WTC11 (cell line): ENCODE data around the gene MTUS2. TPM values are rescaled to one million over a fixed set of nuclear protein-coding genes. Genes with fewer than 3 reads are reported as not detected.
A peak's percentile ranks its signal among the peaks of the same experiment; 100 is the strongest.

ENCODE experiments used
- ATAC-seq: fragments of 200-7000 bp; cut with Tn5 transposase; 2 replicates; pipeline ENCODE4 v1.10.0; 2021; ENCODE audit warnings: mild to moderate bottlenecking, moderate library complexity
- CTCF ChIA-PET: fragments of 300-600 bp; sonication (Branson Sonifier 250); formaldehyde crosslinking; loops from one replicate; lab custom pipeline; 2021; ENCODE audit warnings: antibody characterized with exemption; lab: Charles Lee
- POLR2A ChIA-PET: fragments of 350-600 bp; sonication (Branson Sonifier 250); formaldehyde crosslinking; loops from one replicate; lab custom pipeline; 2021; ENCODE audit warnings: antibody characterized with exemption; lab: Charles Lee
- DNase-seq: peaks from one replicate; pipeline ENCODE4 v3.0.0; 2021; ENCODE audit warnings: low spot score
- H3K27ac Mint-ChIP-seq: 2 replicates; pipeline ENCODE4 v1.8.0; 2021; ENCODE audit warnings: mixed read lengths
- H3K27me3 Mint-ChIP-seq: 2 replicates; pipeline ENCODE4 v1.8.0; 2021; ENCODE audit warnings: low read depth, mild to moderate bottlenecking, moderate library complexity, mixed read lengths
- H3K36me3 Mint-ChIP-seq: 2 replicates; pipeline ENCODE4 v1.8.0; 2021; ENCODE audit warnings: mixed read lengths
- H3K4me1 Mint-ChIP-seq: 2 replicates; pipeline ENCODE4 v1.8.0; 2022; ENCODE audit warnings: mixed read lengths
- H3K4me3 Mint-ChIP-seq: 2 replicates; pipeline ENCODE4 v1.8.0; 2021; ENCODE audit warnings: mild to moderate bottlenecking, moderate library complexity, mixed read lengths
- H3K9me3 Mint-ChIP-seq: 2 replicates; pipeline ENCODE4 v1.8.0; 2021; ENCODE audit warnings: mixed read lengths
- CREM ChIP-seq: sonication (generic); formaldehyde crosslinking; IDR thresholded peaks from 2 replicates; pipeline ENCODE4 v1.8.1; 2022; ENCODE audit warnings: mild to moderate bottlenecking, missing genetic modification reagents, moderate library complexity
- ELF4 ChIP-seq: sonication (generic); formaldehyde crosslinking; IDR thresholded peaks from 2 replicates; pipeline ENCODE4 v1.8.1; 2022; ENCODE audit warnings: low read depth, mild to moderate bottlenecking, moderate library complexity, missing genetic modification reagents
- EMX1 ChIP-seq: fragments of 250-450 bp; sonication (Bioruptor Pico); IDR thresholded peaks from 2 replicates; pipeline ENCODE4 v1.8.0; 2021; ENCODE audit warnings: mild to moderate bottlenecking
- GRHL2 ChIP-seq: fragments of 250-450 bp; sonication (Bioruptor Pico); IDR thresholded peaks from 2 replicates; pipeline ENCODE4 v1.8.0; 2022; ENCODE audit warnings: mild to moderate bottlenecking, moderate library complexity; ENCODE audit not compliant: insufficient replicate concordance, severe bottlenecking
- MXD4 ChIP-seq: fragments of 250-450 bp; sonication (Bioruptor Pico); IDR thresholded peaks from 2 replicates; pipeline ENCODE4 v1.8.0; 2021; ENCODE audit warnings: mild to moderate bottlenecking, moderate library complexity, borderline replicate concordance
- MYBL2 ChIP-seq: sonication (generic); formaldehyde crosslinking; IDR thresholded peaks from 2 replicates; pipeline ENCODE4 v1.8.1; 2023; ENCODE audit warnings: mild to moderate bottlenecking, moderate library complexity, missing genetic modification reagents
- NFE2L1 ChIP-seq: sonication (generic); formaldehyde crosslinking; IDR thresholded peaks from 2 replicates; pipeline ENCODE4 v1.8.1; 2023; ENCODE audit warnings: missing genetic modification reagents
- NR2C2 ChIP-seq: sonication (generic); formaldehyde crosslinking; IDR thresholded peaks from 2 replicates; pipeline ENCODE4 v1.8.0; 2022; ENCODE audit warnings: mild to moderate bottlenecking, missing genetic modification reagents
- NR3C1 ChIP-seq: sonication (generic); formaldehyde crosslinking; conservative IDR thresholded peaks from 2 replicates; pipeline ENCODE4 v1.8.1; 2023; ENCODE audit warnings: low read depth, mild to moderate bottlenecking, missing genetic modification reagents
- OVOL2 ChIP-seq: fragments of 250-450 bp; sonication (Bioruptor Pico); IDR thresholded peaks from 2 replicates; pipeline ENCODE4 v1.9.0; 2021; ENCODE audit warnings: mild to moderate bottlenecking, borderline replicate concordance
- SMAD3 ChIP-seq: sonication (generic); formaldehyde crosslinking; IDR thresholded peaks from 2 replicates; pipeline ENCODE4 v1.8.0; 2022; ENCODE audit warnings: missing genetic modification reagents, mild to moderate bottlenecking, borderline replicate concordance
- SMAD4 ChIP-seq: sonication (generic); formaldehyde crosslinking; IDR thresholded peaks from 2 replicates; pipeline ENCODE4 v1.8.0; 2022; ENCODE audit warnings: mild to moderate bottlenecking, missing genetic modification reagents
- TCF7 ChIP-seq: sonication (generic); formaldehyde crosslinking; IDR thresholded peaks from 2 replicates; pipeline ENCODE4 v1.8.0; 2022; ENCODE audit warnings: mild to moderate bottlenecking, low read depth, missing genetic modification reagents, moderate library complexity
- ZNF121 ChIP-seq: sonication (generic); formaldehyde crosslinking; IDR thresholded peaks from 2 replicates; pipeline ENCODE4 v1.8.0; 2023; ENCODE audit warnings: missing genetic modification reagents
- ZNF263 ChIP-seq: sonication (generic); formaldehyde crosslinking; IDR thresholded peaks from 2 replicates; pipeline ENCODE4 v1.8.1; 2022; ENCODE audit warnings: low read depth, mild to moderate bottlenecking, moderate library complexity, missing genetic modification reagents
- ZNF317 ChIP-seq: sonication (generic); formaldehyde crosslinking; IDR thresholded peaks from 2 replicates; pipeline ENCODE4 v1.8.1; 2023; ENCODE audit warnings: low read depth, mild to moderate bottlenecking, moderate library complexity, missing genetic modification reagents, borderline replicate concordance
- ZNF423 ChIP-seq: fragments of 250-450 bp; sonication (Bioruptor Pico); IDR thresholded peaks from 2 replicates; pipeline ENCODE4 v2.1.2; 2022; ENCODE audit warnings: mild to moderate bottlenecking, moderate library complexity
- total RNA-seq: library from RNA; stranded (reverse); gene quantifications from 3 replicates; pipeline ENCODE4 v1.2.3, GENCODE V29; 2021
- TF ChIP-seq, protein P1 (sequence below): sonication (generic); formaldehyde crosslinking; IDR thresholded peaks from 2 replicates; pipeline ENCODE4 v1.8.0; 2022; ENCODE audit warnings: mild to moderate bottlenecking, missing genetic modification reagents
- TF ChIP-seq, protein P2 (sequence below): sonication (generic); formaldehyde crosslinking; IDR thresholded peaks from 2 replicates; pipeline ENCODE4 v1.8.0; 2022; ENCODE audit warnings: mild to moderate bottlenecking, missing genetic modification reagents
- TF ChIP-seq, protein P3 (sequence below): sonication (generic); formaldehyde crosslinking; IDR thresholded peaks from 2 replicates; pipeline ENCODE4 v1.8.1; 2022; ENCODE audit warnings: missing genetic modification reagents, borderline replicate concordance
- TF ChIP-seq, protein P4 (sequence below): sonication (generic); formaldehyde crosslinking; IDR thresholded peaks from 2 replicates; pipeline ENCODE4 v1.8.1; 2022; ENCODE audit warnings: mild to moderate bottlenecking, moderate library complexity, missing genetic modification reagents
- TF ChIP-seq, protein P5 (sequence below): sonication (generic); formaldehyde crosslinking; IDR thresholded peaks from 2 replicates; pipeline ENCODE4 v1.8.0; 2023; ENCODE audit warnings: missing genetic modification reagents, mild to moderate bottlenecking, borderline replicate concordance
- TF ChIP-seq, protein P6 (sequence below): fragments of 250-450 bp; sonication (Bioruptor Pico); conservative IDR thresholded peaks from 2 replicates; pipeline ENCODE4 v1.9.0; 2021; ENCODE audit warnings: mild to moderate bottlenecking
- TF ChIP-seq, protein P7 (sequence below): sonication (generic); formaldehyde crosslinking; IDR thresholded peaks from 2 replicates; pipeline ENCODE4 v1.8.1; 2023; ENCODE audit warnings: mild to moderate bottlenecking, missing genetic modification reagents

Gene MTUS2
- total RNA-seq, 1 experiment from 2014 or later, result 0.22 TPM

DNA sequence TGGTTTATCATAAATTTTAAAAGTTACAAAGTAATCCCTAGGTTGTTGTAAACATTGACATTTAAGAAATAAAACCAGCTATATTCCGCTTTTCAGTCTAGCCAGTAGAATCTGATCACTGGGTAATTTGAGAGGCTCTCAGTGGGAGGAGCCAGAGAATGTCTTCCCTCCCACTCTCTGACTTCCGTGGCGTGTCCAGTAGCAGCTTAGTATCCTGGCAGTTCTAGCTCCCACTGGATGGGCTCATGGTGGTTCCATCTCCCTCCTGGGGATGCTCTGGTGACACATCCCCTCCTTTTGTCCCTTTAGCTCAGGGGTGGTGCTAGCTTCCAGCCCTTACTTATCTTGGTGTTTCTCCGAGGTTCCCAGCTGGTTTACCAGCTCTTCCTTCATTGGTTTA, 34.5 kb downstream of the MTUS2 start:
- peak; percentile 20 for DNase-seq
- peaks cover 6% of the 10 kb centered on the region; the same call in 1 of the 2 replicates for H3K9me3 Mint-ChIP-seq
- ChIA-PET POLR2A (no interaction called here), CTCF (interaction anchor here (1.0 to 1.5 kb wide), 2 partner anchors 8 to 35 kb away, joined by 3 to 6 read pairs; partner anchors contain the start of gene MTUS2)
- no peak for TF ChIP-seq ELF4
- TF ChIP-seq ZNF263 (CRISPR knock-in tag), result no peak
- no peak for TF ChIP-seq NR2C2 (CRISPR knock-in tag)
- TF ChIP-seq, protein P1, sequence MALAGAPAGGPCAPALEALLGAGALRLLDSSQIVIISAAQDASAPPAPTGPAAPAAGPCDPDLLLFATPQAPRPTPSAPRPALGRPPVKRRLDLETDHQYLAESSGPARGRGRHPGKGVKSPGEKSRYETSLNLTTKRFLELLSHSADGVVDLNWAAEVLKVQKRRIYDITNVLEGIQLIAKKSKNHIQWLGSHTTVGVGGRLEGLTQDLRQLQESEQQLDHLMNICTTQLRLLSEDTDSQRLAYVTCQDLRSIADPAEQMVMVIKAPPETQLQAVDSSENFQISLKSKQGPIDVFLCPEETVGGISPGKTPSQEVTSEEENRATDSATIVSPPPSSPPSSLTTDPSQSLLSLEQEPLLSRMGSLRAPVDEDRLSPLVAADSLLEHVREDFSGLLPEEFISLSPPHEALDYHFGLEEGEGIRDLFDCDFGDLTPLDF (CRISPR knock-in tag), result no peak
- TF ChIP-seq, protein P2, sequence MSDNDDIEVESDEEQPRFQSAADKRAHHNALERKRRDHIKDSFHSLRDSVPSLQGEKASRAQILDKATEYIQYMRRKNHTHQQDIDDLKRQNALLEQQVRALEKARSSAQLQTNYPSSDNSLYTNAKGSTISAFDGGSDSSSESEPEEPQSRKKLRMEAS (CRISPR knock-in tag), result no peak
- no peak for TF ChIP-seq TCF7 (CRISPR knock-in tag)
- no peak for TF ChIP-seq EMX1
- TF ChIP-seq, protein P3, sequence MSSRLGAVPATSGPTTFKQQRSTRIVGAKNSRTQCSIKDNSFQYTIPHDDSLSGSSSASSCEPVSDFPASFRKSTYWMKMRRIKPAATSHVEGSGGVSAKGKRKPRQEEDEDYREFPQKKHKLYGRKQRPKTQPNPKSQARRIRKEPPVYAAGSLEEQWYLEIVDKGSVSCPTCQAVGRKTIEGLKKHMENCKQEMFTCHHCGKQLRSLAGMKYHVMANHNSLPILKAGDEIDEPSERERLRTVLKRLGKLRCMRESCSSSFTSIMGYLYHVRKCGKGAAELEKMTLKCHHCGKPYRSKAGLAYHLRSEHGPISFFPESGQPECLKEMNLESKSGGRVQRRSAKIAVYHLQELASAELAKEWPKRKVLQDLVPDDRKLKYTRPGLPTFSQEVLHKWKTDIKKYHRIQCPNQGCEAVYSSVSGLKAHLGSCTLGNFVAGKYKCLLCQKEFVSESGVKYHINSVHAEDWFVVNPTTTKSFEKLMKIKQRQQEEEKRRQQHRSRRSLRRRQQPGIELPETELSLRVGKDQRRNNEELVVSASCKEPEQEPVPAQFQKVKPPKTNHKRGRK (CRISPR knock-in tag), result no peak
- TF ChIP-seq OVOL2 (CRISPR knock-in tag), result no peak
- no peak for TF ChIP-seq CREM (CRISPR knock-in tag)
- no peak for TF ChIP-seq MXD4
- TF ChIP-seq, protein P4, sequence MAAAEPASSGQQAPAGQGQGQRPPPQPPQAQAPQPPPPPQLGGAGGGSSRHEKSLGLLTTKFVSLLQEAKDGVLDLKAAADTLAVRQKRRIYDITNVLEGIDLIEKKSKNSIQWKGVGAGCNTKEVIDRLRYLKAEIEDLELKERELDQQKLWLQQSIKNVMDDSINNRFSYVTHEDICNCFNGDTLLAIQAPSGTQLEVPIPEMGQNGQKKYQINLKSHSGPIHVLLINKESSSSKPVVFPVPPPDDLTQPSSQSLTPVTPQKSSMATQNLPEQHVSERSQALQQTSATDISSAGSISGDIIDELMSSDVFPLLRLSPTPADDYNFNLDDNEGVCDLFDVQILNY, result no peak
- TF ChIP-seq ZNF423 (CRISPR knock-in tag), result no peak
- TF ChIP-seq SMAD4 (CRISPR knock-in tag), result no peak
- TF ChIP-seq MYBL2, result no peak
- TF ChIP-seq, protein P5, sequence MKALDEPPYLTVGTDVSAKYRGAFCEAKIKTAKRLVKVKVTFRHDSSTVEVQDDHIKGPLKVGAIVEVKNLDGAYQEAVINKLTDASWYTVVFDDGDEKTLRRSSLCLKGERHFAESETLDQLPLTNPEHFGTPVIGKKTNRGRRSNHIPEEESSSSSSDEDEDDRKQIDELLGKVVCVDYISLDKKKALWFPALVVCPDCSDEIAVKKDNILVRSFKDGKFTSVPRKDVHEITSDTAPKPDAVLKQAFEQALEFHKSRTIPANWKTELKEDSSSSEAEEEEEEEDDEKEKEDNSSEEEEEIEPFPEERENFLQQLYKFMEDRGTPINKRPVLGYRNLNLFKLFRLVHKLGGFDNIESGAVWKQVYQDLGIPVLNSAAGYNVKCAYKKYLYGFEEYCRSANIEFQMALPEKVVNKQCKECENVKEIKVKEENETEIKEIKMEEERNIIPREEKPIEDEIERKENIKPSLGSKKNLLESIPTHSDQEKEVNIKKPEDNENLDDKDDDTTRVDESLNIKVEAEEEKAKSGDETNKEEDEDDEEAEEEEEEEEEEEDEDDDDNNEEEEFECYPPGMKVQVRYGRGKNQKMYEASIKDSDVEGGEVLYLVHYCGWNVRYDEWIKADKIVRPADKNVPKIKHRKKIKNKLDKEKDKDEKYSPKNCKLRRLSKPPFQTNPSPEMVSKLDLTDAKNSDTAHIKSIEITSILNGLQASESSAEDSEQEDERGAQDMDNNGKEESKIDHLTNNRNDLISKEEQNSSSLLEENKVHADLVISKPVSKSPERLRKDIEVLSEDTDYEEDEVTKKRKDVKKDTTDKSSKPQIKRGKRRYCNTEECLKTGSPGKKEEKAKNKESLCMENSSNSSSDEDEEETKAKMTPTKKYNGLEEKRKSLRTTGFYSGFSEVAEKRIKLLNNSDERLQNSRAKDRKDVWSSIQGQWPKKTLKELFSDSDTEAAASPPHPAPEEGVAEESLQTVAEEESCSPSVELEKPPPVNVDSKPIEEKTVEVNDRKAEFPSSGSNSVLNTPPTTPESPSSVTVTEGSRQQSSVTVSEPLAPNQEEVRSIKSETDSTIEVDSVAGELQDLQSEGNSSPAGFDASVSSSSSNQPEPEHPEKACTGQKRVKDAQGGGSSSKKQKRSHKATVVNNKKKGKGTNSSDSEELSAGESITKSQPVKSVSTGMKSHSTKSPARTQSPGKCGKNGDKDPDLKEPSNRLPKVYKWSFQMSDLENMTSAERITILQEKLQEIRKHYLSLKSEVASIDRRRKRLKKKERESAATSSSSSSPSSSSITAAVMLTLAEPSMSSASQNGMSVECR (CRISPR knock-in tag), result no peak
- no peak for TF ChIP-seq ZNF317
- no peak for TF ChIP-seq GRHL2 (CRISPR knock-in tag)
- no peak for TF ChIP-seq NFE2L1
- ATAC-seq, result peak; percentile 71
- no peaks in the 10 kb centered on the region for H3K36me3 Mint-ChIP-seq
- H3K27me3 Mint-ChIP-seq, result no peaks in the 10 kb centered on the region
- peaks cover 9% of the 10 kb centered on the region for H3K4me1 Mint-ChIP-seq
- H3K27ac Mint-ChIP-seq, result no peak overlapping the region
- no peak overlapping the region for H3K4me3 Mint-ChIP-seq

DNA sequence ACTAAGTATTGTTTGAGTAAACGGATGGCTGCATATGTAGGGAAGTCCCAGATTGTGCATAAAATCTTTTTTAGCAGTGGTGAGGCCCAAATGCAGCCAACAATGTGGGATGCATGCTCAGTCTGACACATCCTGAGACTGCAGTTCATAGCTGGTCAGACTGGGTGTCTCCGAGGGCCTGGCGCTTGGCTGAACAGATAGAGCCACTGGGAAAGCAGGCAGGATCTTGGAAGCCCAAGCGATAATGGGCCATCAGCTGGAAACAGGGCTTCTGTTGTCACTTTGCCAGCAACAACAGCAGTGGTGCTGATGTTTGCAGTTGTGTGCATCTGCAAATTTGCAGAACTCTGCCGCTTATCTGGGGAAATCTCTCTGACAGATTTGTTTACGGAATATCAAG, 36.1 kb downstream of the MTUS2 start:
- H3K36me3 Mint-ChIP-seq, result no peaks in the 10 kb centered on the region
- no peak overlapping the region for H3K27ac Mint-ChIP-seq
- DNase-seq, result no peak
- ChIA-PET POLR2A (no interaction called here), CTCF (no interaction called here)
- H3K27me3 Mint-ChIP-seq, result no peaks in the 10 kb centered on the region
- ATAC-seq, result no peak
- no peak overlapping the region for H3K4me3 Mint-ChIP-seq
- H3K4me1 Mint-ChIP-seq, result peaks cover 9% of the 10 kb centered on the region
- H3K9me3 Mint-ChIP-seq, result peaks cover 6% of the 10 kb centered on the region; the same call in 1 of the 2 replicates
- TF ChIP-seq, protein P6, sequence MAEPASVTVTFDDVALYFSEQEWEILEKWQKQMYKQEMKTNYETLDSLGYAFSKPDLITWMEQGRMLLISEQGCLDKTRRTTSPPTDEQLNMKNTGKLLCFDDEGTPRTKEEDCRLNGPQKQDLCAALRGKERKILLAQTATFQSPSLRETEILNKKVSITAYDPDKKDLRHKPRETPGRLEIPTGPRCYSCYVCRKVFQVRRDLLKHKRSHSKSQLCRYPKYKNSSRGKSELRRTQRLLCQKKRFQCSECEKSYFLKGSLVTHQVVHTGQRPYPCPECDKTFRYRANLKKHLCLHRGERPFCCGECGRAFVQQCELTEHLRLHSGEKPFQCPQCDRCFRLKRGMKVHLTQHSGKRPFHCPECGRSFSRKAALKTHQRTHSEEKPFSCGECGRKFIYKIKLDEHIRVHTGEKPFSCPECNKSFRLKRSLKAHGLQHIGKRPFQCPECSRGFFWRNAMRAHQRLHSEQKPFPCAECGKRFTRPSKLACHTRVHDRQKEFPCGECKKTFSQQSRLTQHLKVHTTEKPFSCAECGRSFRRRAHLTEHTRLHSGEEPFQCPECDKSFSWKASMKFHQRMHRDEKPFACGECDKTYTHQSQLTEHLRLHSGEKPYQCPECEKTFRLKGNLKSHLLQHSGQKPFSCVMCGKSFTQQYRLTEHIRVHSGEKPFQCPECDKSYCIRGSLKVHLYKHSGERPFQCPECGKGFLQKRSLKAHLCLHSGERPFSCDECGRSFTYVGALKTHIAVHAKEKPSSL (CRISPR knock-in tag), result no peak
- TF ChIP-seq ZNF317 (no peak), SMAD3 (CRISPR knock-in tag) (no peak), OVOL2 (CRISPR knock-in tag) (no peak), ZNF121 (CRISPR knock-in tag) (no peak), CREM (CRISPR knock-in tag) (no peak), NR3C1 (CRISPR knock-in tag) (no peak), ELF4 (no peak)
- TF ChIP-seq, protein P7, sequence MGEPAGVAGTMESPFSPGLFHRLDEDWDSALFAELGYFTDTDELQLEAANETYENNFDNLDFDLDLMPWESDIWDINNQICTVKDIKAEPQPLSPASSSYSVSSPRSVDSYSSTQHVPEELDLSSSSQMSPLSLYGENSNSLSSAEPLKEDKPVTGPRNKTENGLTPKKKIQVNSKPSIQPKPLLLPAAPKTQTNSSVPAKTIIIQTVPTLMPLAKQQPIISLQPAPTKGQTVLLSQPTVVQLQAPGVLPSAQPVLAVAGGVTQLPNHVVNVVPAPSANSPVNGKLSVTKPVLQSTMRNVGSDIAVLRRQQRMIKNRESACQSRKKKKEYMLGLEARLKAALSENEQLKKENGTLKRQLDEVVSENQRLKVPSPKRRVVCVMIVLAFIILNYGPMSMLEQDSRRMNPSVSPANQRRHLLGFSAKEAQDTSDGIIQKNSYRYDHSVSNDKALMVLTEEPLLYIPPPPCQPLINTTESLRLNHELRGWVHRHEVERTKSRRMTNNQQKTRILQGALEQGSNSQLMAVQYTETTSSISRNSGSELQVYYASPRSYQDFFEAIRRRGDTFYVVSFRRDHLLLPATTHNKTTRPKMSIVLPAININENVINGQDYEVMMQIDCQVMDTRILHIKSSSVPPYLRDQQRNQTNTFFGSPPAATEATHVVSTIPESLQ, result no peak
